ENCODE results near the gene CELSR2.

Gene CELSR2

DNA sequence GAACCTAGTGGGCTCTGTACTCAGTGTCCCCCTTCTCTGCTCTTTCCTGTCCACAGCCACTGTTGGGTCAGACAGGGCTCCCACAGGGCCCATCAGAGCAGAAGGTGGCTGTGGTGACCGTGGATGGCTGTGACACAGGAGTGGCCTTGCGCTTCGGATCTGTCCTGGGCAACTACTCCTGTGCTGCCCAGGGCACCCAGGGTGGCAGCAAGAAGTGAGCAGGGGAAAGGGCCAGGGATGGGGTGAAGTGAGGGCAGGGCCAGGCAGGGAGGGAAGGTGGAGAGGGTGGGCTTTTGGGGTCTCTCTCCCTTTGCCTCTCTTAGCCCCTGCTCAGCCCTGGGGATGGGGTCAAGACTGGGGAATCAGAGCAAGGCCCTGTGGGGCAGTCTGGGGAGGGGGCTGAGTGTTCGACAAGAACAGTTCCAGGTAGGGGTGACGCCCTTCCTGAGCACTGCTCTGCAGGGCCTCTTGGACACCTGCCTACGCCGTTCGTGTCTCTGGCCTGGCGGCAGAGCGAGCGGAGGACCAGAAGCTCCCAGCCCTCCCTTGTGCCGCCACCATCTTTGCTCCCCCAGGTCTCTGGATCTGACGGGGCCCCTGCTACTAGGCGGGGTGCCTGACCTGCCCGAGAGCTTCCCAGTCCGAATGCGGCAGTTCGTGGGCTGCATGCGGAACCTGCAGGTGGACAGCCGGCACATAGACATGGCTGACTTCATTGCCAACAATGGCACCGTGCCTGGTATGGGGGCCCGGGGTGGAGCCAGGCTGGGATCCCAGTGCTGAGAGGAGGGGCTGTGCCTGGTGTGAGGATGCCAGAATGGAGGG lies 13.1 kb downstream of the CELSR2 start:
- no peak overlapping the region for H3K4me2 ChIP-seq
- H3K27me3 ChIP-seq = no peaks in the 10 kb centered on the region
- no peak overlapping the region for H3K9ac ChIP-seq
- peaks cover 79% of the 10 kb centered on the region for H3K36me3 ChIP-seq
- H3K4me1 ChIP-seq = peaks cover 8% of the 10 kb centered on the region
- H3K27ac ChIP-seq = no peak overlapping the region
- no peak for TF ChIP-seq Cebpa-rat (IDR thresholded peaks at IDR 0.05)
- no peaks in the 10 kb centered on the region for H3K9me3 ChIP-seq
- H4K20me1 ChIP-seq = 0 out of 2 replicates have a peak, but pooled peaks cover 5% of the 10 kb centered on the region
- H3K4me3 ChIP-seq = no peak overlapping the region

DNA sequence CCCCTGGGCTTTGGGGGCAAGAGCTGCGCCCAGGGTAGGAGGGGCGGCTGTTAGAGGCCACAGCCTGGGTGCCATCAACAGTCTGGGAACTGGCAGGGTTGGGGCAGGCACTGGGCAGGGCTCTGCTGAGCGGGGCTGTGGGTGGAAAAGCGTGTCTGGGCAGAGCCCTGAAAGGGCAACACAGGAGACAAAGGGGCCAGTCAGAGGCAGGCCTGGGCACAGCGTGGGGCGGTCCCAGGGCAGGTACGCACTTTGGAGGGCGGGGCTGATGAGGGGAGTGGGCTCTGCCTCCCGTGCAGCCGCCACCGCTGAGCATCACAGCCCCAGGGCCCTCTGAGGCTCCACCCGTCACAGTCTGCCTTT lies 13.9 kb downstream of the CELSR2 start:
- no peaks in the 10 kb centered on the region for H3K9me3 ChIP-seq
- H4K20me1 ChIP-seq = 0 out of 2 replicates have a peak, but pooled peaks cover 5% of the 10 kb centered on the region
- no peak overlapping the region for H3K4me3 ChIP-seq
- H3K36me3 ChIP-seq = peaks cover 83% of the 10 kb centered on the region
- H3K4me1 ChIP-seq = peaks cover 14% of the 10 kb centered on the region
- TF ChIP-seq Cebpa-rat (IDR thresholded peaks at IDR 0.05) = no peak
- H3K9ac ChIP-seq = no peak overlapping the region
- H3K27ac ChIP-seq = 0 out of 2 replicates have a peak overlapping the region, but pooled peaks have one; percentile 18
- no peak overlapping the region for H3K4me2 ChIP-seq
- no peaks in the 10 kb centered on the region for H3K27me3 ChIP-seq

DNA sequence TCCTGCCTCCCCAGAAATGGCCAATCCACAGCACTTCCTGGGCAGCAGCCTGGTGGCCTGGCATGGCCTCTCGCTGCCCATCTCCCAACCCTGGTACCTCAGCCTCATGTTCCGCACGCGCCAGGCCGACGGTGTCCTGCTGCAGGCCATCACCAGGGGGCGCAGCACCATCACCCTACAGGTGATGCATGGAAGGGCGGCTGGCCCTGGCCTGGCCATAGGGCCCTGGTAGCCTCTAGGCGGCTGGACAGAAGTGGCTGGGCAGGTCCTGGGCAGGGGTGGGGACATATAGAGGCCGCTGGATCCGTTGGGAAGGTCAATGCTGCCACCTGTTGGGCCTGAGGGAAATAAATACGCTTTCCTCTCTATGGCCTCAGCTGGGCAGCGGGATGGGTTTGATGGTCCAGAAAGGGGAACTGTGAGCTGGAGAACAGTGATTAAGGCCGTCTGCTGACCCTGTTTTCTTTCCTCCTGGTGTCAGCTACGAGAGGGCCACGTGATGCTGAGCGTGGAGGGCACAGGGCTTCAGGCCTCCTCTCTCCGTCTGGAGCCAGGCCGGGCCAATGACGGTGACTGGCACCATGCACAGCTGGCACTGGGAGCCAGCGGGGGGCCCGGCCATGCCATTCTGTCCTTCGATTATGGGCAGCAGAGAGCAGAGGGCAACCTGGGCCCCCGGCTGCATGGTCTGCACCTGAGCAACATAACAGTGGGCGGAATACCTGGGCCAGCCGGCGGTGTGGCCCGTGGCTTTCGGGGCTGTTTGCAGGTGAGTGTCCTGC lies 14.4 kb downstream of the CELSR2 start:
- TF ChIP-seq Cebpa-rat (IDR thresholded peaks at IDR 0.05) = no peak
- Histone ChIP-seq H3K4me1 (peaks cover 14% of the 10 kb centered on the region), H3K4me2 (no peak overlapping the region), H4K20me1 (0 out of 2 replicates have a peak, but pooled peaks cover under 1% of the 10 kb centered on the region), H3K36me3 (peaks cover 83% of the 10 kb centered on the region), H3K27me3 (no peaks in the 10 kb centered on the region), H3K9ac (no peak overlapping the region), H3K27ac (no peak overlapping the region), H3K9me3 (no peaks in the 10 kb centered on the region), H3K4me3 (no peak overlapping the region)

DNA sequence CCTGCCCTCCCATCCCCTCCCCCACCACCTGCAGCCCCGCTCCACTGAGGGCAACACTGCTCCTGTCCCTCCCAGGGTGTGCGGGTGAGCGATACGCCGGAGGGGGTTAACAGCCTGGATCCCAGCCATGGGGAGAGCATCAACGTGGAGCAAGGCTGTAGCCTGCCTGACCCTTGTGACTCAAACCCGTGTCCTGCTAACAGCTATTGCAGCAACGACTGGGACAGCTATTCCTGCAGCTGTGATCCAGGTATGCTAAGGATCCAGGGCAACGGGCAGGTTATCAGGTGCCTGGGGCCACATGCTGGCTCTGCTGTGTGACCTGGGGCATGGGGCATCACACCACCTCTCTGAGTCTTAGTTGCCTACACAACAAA lies 15.0 kb downstream of the CELSR2 start:
- peaks cover 83% of the 10 kb centered on the region for H3K36me3 ChIP-seq
- H3K4me2 ChIP-seq = no peak overlapping the region
- H4K20me1 ChIP-seq = no peaks in the 10 kb centered on the region
- H3K27ac ChIP-seq = no peak overlapping the region
- H3K4me3 ChIP-seq = no peak overlapping the region
- H3K4me1 ChIP-seq = peaks cover 14% of the 10 kb centered on the region
- no peaks in the 10 kb centered on the region for H3K9me3 ChIP-seq
- no peaks in the 10 kb centered on the region for H3K27me3 ChIP-seq
- H3K9ac ChIP-seq = no peak overlapping the region
- TF ChIP-seq Cebpa-rat (IDR thresholded peaks at IDR 0.05) = no peak

DNA sequence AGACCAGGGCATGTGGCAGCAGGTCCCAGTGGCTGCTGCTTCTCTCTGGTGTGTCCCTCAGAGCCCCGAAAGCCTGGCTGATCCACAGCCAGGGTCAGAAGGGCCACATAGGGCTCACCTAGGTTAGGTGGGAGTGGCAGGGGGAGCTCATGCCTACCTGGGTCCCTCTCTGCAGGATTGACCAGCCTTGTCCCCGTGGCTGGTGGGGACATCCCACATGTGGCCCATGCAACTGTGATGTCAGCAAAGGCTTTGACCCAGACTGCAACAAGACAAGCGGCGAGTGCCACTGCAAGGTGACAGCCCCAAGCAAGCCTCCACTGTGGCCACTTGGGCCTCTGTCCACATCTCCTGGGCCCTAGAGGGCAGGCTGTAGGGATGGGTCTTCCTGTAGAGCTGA lies 15.7 kb downstream of the CELSR2 start:
- no peaks in the 10 kb centered on the region for H3K9me3 ChIP-seq
- H3K4me3 ChIP-seq = no peak overlapping the region
- TF ChIP-seq Cebpa-rat (IDR thresholded peaks at IDR 0.05) = no peak
- H3K9ac ChIP-seq = no peak overlapping the region
- H3K27me3 ChIP-seq = no peaks in the 10 kb centered on the region
- no peak overlapping the region for H3K4me2 ChIP-seq
- H3K36me3 ChIP-seq = peaks cover 85% of the 10 kb centered on the region
- peaks cover 14% of the 10 kb centered on the region for H3K4me1 ChIP-seq
- H3K27ac ChIP-seq = no peak overlapping the region
- H4K20me1 ChIP-seq = no peaks in the 10 kb centered on the region

DNA sequence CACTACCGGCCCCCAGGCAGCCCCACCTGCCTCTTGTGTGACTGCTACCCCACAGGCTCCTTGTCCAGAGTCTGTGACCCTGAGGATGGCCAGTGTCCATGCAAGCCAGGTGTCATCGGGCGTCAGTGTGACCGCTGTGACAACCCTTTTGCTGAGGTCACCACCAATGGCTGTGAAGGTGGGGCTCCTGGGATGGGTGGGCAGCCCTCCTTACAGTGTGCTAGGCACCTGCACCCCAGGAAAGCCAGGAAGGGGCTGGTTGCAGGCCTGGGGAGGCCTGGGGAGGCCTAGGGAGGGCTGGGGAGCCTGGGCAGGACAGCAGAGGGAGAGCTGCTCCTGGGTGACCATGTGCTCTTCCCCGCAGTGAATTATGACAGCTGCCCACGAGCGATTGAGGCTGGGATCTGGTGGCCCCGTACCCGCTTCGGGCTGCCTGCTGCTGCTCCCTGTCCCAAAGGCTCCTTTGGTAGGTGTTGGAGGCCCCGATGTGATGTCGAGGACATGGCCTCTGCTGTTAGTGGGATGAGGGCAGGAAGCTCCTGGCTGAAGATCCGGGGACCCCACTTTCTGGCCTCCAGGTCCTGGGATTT lies 16.5 kb downstream of the CELSR2 start:
- TF ChIP-seq Cebpa-rat (IDR thresholded peaks at IDR 0.05) = no peak
- H3K4me3 ChIP-seq = no peak overlapping the region
- H3K27me3 ChIP-seq = no peaks in the 10 kb centered on the region
- no peak overlapping the region for H3K9ac ChIP-seq
- no peaks in the 10 kb centered on the region for H3K9me3 ChIP-seq
- H3K4me2 ChIP-seq = no peak overlapping the region
- H3K4me1 ChIP-seq = peaks cover 14% of the 10 kb centered on the region
- no peaks in the 10 kb centered on the region for H4K20me1 ChIP-seq
- no peak overlapping the region for H3K27ac ChIP-seq
- H3K36me3 ChIP-seq = peaks cover 86% of the 10 kb centered on the region

DNA sequence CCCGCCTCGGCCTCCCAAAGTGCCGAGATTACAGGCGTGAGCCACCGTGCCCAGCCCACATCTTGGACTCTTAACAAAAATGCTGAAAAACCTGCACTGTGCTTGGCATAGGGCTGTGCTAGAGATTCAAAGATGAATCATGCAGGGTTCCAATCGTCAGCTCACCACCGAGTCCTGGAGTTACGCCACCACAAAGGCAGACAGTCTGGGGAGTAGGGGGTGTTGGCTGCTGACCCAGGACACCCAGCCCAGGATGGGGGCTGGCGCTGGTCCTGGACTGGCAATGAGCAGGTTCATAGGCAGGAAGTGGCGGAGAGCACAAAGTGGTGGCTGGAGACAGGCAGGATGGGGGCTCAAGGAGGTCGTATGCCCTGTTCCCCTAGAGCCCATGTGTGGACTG lies 17.6 kb downstream of the CELSR2 start:
- H3K27ac ChIP-seq = peak overlapping the region; percentile 59
- H3K4me3 ChIP-seq = no peak overlapping the region
- peaks cover 14% of the 10 kb centered on the region for H3K4me1 ChIP-seq
- peaks cover 86% of the 10 kb centered on the region for H3K36me3 ChIP-seq
- no peaks in the 10 kb centered on the region for H3K27me3 ChIP-seq
- peak overlapping the region; percentile 61 for H3K4me2 ChIP-seq
- no peaks in the 10 kb centered on the region for H4K20me1 ChIP-seq
- no peak for TF ChIP-seq Cebpa-rat (IDR thresholded peaks at IDR 0.05)
- H3K9me3 ChIP-seq = no peaks in the 10 kb centered on the region
- peak overlapping the region; percentile 41; the same call in 1 of the 2 replicates for H3K9ac ChIP-seq

DNA sequence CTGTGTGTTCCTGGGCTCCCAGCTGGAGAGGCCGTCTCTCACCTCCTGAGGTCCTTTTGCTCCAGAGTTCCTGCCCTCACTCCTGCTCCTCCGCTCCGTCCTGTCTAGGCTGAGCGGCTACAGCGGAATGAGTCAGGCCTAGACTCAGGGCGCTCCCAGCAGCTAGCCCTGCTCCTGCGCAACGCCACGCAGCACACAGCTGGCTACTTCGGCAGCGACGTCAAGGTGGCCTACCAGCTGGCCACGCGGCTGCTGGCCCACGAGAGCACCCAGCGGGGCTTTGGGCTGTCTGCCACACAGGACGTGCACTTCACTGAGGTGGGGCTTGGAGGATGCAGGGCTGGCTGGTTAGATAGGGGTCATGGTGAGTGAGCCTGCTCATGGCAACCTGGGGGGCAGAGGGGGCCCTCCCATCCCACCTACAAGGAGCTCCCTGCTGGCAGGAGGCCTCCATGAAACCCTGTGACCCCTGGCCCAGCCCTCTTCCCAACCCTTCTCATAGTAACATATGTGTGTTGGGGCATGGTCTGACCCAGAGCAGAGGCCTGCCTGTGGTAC lies 18.5 kb downstream of the CELSR2 start:
- Histone ChIP-seq H3K4me3 (no peak overlapping the region), H3K36me3 (peaks cover 86% of the 10 kb centered on the region), H3K27me3 (no peaks in the 10 kb centered on the region), H4K20me1 (no peaks in the 10 kb centered on the region), H3K9me3 (no peaks in the 10 kb centered on the region), H3K4me1 (peaks cover 14% of the 10 kb centered on the region), H3K4me2 (peak overlapping the region; percentile 61), H3K9ac (peak overlapping the region; percentile 41; the same call in 1 of the 2 replicates), H3K27ac (peak overlapping the region; percentile 59; the same call in 1 of the 2 replicates)
- TF ChIP-seq Cebpa-rat (IDR thresholded peaks at IDR 0.05) = no peak

DNA sequence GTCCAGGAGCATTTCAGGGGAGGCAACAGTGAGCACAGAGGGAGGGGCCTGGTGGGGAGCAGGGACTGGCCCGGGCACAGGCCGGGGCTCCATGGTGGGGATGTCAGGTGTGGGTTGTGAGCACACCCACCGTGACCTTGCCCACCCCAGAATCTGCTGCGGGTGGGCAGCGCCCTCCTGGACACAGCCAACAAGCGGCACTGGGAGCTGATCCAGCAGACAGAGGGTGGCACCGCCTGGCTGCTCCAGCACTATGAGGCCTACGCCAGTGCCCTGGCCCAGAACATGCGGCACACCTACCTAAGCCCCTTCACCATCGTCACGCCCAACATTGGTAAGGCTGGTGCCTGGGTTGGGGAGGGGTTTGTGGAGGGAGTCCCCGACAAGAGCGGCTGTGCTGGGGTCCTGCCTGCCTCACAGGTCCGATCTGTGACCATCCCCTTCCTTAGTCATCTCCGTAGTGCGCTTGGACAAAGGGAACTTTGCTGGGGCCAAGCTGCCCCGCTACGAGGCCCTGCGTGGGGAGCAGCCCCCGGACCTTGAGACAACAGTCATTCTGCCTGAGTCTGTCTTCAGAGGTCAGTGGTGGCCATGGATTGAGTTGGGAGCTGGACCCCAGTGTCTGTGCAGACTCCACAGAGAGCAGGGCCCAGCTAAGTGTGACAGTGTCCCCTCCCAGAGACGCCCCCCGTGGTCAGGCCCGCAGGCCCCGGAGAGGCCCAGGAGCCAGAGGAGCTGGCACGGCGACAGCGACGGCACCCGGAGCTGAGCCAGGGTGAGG lies 19.3 kb downstream of the CELSR2 start:
- no peak overlapping the region for H3K4me3 ChIP-seq
- no peaks in the 10 kb centered on the region for H3K9me3 ChIP-seq
- H3K36me3 ChIP-seq = peaks cover 83% of the 10 kb centered on the region
- no peak for TF ChIP-seq Cebpa-rat (IDR thresholded peaks at IDR 0.05)
- H3K4me1 ChIP-seq = peaks cover 14% of the 10 kb centered on the region
- H3K27ac ChIP-seq = no peak overlapping the region
- no peak overlapping the region for H3K4me2 ChIP-seq
- no peaks in the 10 kb centered on the region for H3K27me3 ChIP-seq
- H3K9ac ChIP-seq = no peak overlapping the region
- no peaks in the 10 kb centered on the region for H4K20me1 ChIP-seq

All from BLaER1 (cell line).